Measurements from ENCODE around the gene SLC16A13. TPM values are rescaled to one million over a fixed set of nuclear protein-coding genes. Genes with fewer than 3 reads are reported as not detected.

The SLC16A13 gene
- total RNA-seq, 4 donors from 2014 or later: 0.58 to 0.81 (median 0.72) TPM; not detected in 1

DNA sequence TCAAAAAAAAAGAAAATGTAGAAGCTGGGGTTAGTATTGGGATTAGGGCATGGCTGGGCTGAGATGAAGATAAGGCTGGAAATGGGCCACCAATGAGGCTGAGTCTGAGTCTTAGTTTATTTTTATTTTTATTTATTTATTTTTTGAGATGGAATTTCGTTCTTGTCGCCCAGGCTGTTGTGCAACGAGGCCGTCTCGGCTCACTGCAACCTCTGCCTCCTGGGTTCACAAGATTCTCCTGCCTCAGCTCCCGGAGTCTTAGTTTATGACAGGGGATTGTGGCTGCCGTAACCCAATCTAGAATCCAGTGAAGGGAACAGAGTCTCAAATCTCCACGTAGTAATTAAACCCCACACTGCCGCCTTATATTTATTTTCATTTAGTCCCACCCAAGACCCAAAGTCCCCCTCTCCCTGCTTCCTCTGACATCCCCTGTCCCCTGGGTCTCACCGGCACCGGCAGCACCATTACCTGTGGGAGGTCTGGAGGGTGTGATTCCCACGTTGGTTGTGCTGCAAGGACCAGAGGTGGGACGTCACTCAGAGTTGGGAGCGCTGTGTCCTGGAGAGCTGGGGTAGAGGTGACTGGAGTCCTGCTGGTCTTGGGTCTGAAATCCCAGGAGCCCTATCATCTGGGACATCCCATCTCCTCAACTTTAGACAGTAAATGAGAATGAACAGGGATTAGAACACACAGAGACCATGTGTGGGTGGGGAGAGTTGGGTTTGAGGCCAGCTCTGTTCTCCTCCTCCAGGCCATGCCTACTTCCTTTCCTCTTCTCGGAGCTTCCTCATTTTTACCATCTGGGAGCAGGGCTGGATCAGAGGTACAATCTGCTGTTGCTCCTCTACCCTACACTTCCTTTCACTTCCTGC, 44.0 kb downstream of the SLC16A13 start, which contains the start of gene CLEC10A:
TSS of gene CLEC10A (minus strand) at position 671 of the 875 bp plus-strand sequence. CDS start 1,439 bp downstream, outside the sequence.
- peaks cover 16% of the 10 kb centered on the region for H3K27me3 ChIP-seq
- peak within 1 kb of the TSS in 1 of 2 donors; percentile 30 for H3K4me3 ChIP-seq
- H3K4me1 ChIP-seq: peaks cover 0 to 20% (median 0%) of the 10 kb centered on the region in 3 donors
- H3K9me3 ChIP-seq: no peaks in the 10 kb centered on the region
- H3K27ac ChIP-seq: peak within 1 kb of the TSS in 3 of 4 donors; percentile 37 to 43 (median 42)
- no peak for TF ChIP-seq POLR2AphosphoS5 (IDR thresholded peaks at IDR 0.05)
- no peak for TF ChIP-seq POLR2A (IDR thresholded peaks at IDR 0.05)
- TF ChIP-seq, protein P1, sequence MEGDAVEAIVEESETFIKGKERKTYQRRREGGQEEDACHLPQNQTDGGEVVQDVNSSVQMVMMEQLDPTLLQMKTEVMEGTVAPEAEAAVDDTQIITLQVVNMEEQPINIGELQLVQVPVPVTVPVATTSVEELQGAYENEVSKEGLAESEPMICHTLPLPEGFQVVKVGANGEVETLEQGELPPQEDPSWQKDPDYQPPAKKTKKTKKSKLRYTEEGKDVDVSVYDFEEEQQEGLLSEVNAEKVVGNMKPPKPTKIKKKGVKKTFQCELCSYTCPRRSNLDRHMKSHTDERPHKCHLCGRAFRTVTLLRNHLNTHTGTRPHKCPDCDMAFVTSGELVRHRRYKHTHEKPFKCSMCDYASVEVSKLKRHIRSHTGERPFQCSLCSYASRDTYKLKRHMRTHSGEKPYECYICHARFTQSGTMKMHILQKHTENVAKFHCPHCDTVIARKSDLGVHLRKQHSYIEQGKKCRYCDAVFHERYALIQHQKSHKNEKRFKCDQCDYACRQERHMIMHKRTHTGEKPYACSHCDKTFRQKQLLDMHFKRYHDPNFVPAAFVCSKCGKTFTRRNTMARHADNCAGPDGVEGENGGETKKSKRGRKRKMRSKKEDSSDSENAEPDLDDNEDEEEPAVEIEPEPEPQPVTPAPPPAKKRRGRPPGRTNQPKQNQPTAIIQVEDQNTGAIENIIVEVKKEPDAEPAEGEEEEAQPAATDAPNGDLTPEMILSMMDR (IDR thresholded peaks at IDR 0.05): no peak
- no peak for TF ChIP-seq EP300 (IDR thresholded peaks at IDR 0.05)
- 50 to 71% methylated on average over 9 to 11 of the region's 15 CpGs for WGBS, 2 donors (ENCODE audit: low coverage in 1 of 2)
- no peak for ATAC-seq
- no peaks in the 10 kb centered on the region for H3K36me3 ChIP-seq

DNA sequence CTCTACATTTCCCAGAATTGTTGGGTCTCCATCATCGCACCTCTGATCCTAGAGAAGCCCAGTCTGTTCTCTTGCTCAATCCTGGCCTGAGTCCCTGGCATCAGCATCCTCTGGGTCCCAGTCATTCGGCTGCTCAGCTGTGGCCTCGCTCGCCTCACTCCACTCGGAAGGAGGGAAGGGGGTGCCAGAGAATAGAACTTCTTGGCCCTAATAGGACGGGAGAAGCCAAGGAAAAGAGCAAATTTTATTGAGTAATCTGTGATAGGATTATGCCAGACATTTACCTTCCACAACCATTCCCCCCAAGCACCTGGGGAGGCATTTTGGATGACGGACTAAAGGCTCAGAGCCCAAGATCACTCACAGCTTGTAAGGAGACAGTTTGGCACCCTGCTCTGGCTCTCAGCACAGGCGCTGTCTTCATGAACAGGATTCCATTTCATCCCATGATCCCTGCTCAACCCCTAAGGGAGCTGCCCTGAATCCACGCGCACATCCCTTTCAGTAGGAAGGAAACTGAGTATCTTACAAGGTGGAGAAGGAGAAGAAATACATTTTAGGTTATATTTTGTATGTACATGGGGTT, 44.7 kb downstream of the SLC16A13 start:
- peaks cover 18% of the 10 kb centered on the region for H3K27me3 ChIP-seq
- no peak for TF ChIP-seq EP300 (IDR thresholded peaks at IDR 0.05)
- TF ChIP-seq POLR2AphosphoS5 (IDR thresholded peaks at IDR 0.05): peak; percentile 15
- TF ChIP-seq, protein P1 (IDR thresholded peaks at IDR 0.05): no peak
- TF ChIP-seq POLR2A (IDR thresholded peaks at IDR 0.05): no peak
- H3K4me3 ChIP-seq: peak overlapping the region in 1 of 2 donors; percentile 30
- 43 to 55% methylated on average over 4 of the region's 10 CpGs for whole genome bisulfite sequencing, 2 donors (ENCODE audit: low coverage in 1 of 2)
- peak; percentile 88 for ATAC-seq
- H3K27ac ChIP-seq: peak overlapping the region in 3 of 4 donors; percentile 37 to 43 (median 42)
- peaks cover 0 to 20% (median 0%) of the 10 kb centered on the region in 3 donors for H3K4me1 ChIP-seq
- H3K9me3 ChIP-seq: no peaks in the 10 kb centered on the region
- H3K36me3 ChIP-seq: no peaks in the 10 kb centered on the region

DNA sequence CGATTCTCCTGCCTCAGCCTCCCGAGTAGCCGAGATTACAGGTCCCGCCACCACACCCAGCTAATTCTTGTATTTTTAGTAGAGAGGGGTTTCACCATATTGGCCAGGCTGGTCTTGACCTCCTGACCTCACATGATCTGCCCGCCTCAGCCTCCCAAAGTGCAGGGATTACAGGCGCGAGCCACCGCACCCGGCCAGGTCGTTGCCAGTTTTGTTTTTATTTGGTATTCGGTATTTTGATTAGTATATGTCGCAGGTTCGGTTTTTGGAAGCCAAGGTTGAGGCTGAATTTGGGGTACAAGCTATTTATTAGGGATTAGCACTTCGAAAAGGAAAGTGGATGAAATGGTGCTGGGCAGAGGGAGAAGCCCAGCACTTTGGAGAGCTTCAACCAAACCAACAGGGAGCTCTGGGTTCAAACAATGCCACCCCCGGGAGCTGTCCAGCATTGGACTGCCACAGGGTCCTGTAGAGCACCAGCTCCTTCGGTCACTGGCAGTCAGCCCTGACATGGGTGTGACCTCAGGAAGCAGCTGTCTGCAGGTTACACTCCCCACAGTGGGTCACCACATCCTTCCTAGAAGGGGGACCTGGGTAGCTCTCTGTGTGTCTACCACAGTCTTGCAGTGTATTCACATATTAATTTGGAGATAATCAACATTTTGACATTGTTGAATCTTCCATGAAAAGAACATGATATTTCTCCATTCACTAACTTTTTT, 45.7 kb downstream of the SLC16A13 start:
- Histone ChIP-seq H3K9me3 (no peaks in the 10 kb centered on the region), H3K4me3 (no peak overlapping the region), H3K4me1 (peaks cover 0 to 20% (median 0%) of the 10 kb centered on the region in 3 donors), H3K36me3 (no peaks in the 10 kb centered on the region), H3K27me3 (peaks cover 27% of the 10 kb centered on the region), H3K27ac (no peak overlapping the region)
- TF ChIP-seq, protein P1 (IDR thresholded peaks at IDR 0.05): no peak
- TF ChIP-seq EP300 (IDR thresholded peaks at IDR 0.05) (no peak), POLR2AphosphoS5 (IDR thresholded peaks at IDR 0.05) (no peak), POLR2A (IDR thresholded peaks at IDR 0.05) (no peak)
- 75 to 88% methylated on average over 2 to 14 of the region's 16 CpGs for WGBS, 2 donors (ENCODE audit: low coverage in 1 of 2)
- no peak for ATAC-seq

DNA sequence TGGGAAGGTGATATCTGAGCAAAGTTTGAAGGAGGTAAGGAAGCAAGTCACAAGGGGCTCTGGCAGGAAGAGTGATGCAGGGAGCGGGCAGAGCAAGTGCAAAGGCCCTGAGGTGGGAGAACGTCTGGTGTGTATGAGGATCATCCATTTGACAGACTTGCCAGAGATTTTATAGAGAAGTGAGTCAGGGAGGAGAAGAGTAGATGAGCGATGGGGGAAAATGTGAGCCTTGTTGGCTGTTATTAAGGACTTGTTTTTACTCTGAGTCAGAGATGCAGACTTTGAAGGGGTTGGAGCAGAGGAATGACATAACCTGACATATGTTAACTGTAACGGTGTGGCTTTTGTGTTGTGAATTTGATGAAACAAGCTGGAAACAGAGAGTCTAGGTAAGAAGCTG, 47.8 kb downstream of the SLC16A13 start:
- 67 to 73% methylated on average over 4 of the region's 4 CpGs for WGBS, 2 donors (ENCODE audit: low coverage in 1 of 2)
- TF ChIP-seq POLR2A (IDR thresholded peaks at IDR 0.05) (no peak), EP300 (IDR thresholded peaks at IDR 0.05) (no peak), POLR2AphosphoS5 (IDR thresholded peaks at IDR 0.05) (no peak)
- TF ChIP-seq, protein P1 (IDR thresholded peaks at IDR 0.05): no peak

More for the DNA sequence above, 47.8 kb downstream of the SLC16A13 start:
- no peak overlapping the region for H3K4me3 ChIP-seq
- H3K36me3 ChIP-seq: no peaks in the 10 kb centered on the region
- H3K9me3 ChIP-seq: no peaks in the 10 kb centered on the region
- H3K4me1 ChIP-seq: peaks cover 0 to 20% (median 0%) of the 10 kb centered on the region in 3 donors
- ATAC-seq: no peak
- peaks cover 15% of the 10 kb centered on the region for H3K27me3 ChIP-seq
- H3K27ac ChIP-seq: no peak overlapping the region

Data from gastroesophageal sphincter (tissue), 4 donors.